Activated effector memory CD4-positive, alpha-beta T cell treated with anti-CD3 and anti-CD28 coated beads, Interleukin-2, amount 50 U/mL, for 16 hours (primary cell): ENCODE results near the gene IGSF3.

ENCODE experiments used
- DNase-seq: peaks from one replicate; pipeline ENCODE4 v3.0.0-alpha.2; 2020

The IGSF3 gene

DNA sequence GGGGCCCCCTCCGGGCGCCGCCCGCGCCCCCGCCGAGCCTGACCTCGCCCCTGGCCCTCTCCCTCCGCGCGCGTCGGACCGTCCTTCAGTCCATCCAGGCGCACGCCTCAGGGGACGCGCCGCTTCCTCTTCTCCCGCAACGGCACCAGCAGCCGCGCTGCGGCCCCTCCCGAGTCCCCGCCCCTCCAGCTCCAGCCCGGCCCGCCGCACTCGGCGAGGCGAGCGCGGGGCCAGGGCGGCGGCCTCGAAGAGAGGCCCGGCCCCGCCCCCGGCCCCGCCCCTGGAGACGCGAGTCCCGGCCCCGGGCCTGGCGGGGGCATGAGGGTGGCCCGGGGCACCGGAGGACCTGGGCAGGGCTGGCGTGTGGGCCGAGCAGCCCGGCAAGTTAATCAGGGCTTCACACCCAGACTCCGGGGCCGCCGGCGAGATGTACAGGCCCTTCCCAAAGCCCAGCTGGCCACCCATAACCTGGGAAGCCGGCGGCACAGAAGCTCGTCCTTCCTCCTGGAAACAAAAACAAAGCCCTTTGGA lies at the start of gene IGSF3:
TSS of gene IGSF3 (minus strand) at position 159 of the 531 bp plus-strand sequence. CDS start 1,407 bp downstream, outside the sequence.
- peak; percentile 83 for DNase-seq

GRCh38 chr1:116717318-116717717 lies 49.8 kb upstream of the IGSF3 start:
- no peak for DNase-seq

DNA sequence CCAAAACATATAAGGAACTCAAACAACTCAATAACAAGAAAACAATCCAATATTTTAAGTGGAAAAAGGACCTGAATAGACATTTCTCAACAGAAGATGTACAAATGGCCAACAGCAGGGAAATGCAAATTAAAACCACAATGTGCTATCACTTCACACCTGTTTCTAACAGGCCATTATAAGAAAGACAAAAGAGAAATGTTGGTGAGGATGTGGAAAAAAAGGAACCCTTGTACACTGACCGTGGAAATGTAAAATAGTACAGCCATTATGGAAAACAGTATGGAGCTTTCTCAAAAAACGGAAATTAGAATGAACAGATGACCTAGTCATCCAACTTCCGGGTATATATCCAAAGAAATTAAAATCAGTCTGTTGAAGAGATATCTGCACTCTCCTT lies 48.9 kb upstream of the IGSF3 start:
- DNase-seq = no peak

- DNase-seq = no peak
Observed at GRCh38 chr1:116713474-116713873, 45.9 kb upstream of the IGSF3 start.

- DNase-seq = no peak
Observed at GRCh38 chr1:116712510-116712909, 45.0 kb upstream of the IGSF3 start.

DNA sequence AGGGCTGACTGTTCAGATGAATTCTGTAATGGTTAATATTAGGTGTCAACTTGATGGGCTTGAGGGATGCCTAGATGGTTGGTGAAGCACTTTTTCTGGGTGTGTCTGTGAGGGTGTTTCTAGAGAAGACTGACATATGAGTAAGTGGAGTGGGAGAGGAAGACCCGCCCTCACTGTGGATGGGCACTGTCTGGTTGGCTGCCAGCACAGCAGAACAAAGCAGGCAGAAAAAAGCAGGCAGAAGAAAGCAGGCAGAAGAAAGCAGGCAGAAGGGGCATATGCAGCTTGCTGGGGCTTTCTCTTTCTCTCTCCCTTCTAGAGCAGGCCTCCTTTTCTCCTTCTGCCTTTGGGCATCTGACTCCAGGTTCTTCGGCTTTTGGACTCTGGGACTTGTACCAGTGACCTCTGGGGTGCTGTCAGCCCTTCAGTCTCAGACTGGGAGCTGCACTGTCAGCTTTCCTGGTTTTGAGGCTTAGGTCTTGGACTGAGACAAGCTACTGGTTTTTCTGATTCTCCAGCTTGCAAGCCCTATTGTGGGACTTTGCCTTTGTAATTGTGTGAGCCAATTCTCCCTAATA lies 43.8 kb upstream of the IGSF3 start:
- no peak for DNase-seq

- DNase-seq = no peak
Observed at GRCh38 chr1:116710420-116711262, 43.1 kb upstream of the IGSF3 start.

DNA sequence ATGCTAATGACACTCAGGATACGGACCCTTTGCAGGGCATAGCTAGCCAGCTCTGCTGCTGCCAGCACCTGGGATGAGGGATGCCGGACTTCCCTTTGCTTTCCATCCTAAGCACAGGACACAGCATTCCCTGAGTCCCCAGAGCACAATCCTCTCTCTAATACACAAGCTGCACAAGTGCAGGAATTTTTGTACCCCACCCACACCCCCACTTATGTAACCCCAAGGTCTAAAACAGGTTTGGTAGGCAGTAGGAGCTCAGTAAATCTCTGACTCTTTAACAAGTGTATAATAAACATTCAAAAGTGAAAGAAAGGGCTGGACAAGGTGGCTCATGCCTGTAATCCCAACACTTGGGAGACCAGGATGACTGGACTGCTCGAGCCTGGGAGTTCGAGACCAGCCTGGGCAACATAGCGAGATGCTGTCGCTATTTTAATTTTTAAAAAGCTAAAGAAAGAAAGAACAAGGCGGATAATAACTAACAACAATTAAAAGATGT lies 42.2 kb upstream of the IGSF3 start:
- DNase-seq = no peak

DNA sequence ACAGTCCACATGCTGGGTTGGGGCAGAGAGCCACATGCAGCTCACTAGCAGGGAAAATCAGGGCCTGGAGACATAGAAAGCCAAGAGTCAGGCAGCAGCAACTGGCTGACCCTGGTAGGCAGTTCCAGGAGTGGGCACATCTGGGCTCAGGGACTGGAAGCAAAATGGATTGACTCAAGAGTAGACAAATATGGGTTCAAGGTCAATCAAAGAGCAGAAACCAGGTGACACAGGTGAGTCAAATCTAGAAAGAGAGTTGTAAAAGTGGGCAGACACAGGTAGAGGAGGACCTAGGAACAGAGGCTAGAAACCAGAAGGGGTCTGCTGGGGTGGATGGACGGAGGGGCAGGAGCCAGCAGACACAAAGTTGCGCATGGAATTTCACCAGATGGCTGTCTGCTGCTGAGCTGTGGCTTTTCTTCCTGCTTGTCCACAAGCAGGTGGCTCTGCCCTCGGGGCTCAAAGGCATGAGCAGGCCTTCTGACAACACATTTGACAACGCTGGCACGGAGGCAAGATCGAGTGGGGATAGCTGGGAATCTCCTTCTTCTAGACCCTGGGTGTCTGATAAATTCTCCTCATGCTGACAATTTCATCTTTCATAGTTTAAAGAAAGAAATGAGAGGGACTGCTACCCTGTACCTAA lies 40.8 kb upstream of the IGSF3 start:
- DNase-seq = no peak

DNA sequence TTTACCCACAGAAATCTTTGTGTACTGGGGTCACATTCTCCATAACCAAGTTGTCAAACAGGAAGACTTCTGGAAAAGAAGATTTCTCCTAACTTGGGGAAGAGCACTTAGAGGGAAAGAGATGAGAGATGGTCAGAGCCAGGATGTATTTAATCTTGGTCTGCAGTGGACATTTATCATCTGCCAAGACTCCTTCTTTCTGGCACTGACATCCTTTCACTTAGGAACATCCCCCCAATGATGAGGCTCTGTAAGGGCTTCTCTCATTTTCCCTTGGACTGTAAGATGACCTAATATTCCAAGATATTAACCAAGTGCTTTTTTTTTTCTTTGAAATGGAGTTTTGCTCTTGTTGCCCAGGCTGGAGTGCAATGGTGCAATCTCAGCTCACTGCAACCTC lies 39.3 kb upstream of the IGSF3 start:
- DNase-seq = no peak

DNA sequence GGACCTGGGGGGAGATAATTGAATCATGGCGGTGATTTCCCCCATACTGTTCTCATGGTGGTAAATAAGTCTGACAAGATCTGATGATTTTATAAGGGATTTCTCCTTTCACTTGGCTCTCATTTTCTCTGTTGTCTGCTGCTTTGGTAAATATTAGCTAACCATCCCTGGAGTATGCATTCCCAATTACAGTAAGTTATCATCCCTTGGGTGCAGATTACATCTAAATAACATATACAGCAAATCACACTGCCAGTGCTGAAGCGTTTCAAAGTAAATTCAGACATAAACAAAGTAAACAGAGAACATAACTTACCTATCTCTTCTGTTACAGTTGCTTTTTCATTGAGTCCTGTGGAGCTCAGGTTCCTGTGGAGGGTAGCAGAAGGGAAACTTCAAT lies 38.6 kb upstream of the IGSF3 start:
- no peak for DNase-seq

DNA sequence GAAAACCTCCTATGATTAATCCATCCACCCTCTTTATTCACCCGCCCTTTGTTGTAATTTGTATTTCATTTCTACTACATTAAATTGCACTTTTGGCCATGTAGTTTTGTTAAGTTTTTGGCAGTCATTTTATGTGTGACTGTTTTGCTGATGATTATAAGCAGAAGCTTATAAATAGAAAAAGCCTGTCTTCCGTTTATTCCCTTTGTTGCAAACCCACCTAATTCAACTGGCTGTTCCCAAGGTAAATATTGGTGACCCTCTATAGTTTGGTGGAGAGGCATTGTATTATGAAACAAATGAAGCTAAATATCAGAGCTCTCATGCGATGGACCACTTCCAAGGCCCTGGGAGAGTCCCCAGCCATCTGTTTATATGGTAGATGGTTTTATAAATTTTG lies 36.7 kb upstream of the IGSF3 start:
- no peak for DNase-seq

DNA sequence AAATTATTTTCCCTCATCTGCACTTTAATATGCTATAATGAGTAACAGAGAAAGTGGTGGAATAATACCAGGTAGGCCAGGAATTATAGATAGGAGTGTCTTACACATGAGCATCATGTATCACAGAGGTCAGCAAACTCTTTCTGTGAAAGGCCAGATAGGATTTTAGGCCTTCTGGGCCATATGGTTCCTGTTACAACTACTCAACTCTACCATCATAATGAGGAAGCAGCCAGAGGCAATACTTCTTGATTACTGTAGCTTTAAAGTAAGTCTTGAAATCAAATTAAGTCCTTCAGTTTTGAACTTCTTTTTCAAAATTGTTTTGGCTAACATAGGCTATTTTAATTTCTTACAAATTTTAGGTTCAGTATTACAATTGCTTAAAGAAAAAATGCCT lies 32.1 kb upstream of the IGSF3 start:
- no peak for DNase-seq

DNA sequence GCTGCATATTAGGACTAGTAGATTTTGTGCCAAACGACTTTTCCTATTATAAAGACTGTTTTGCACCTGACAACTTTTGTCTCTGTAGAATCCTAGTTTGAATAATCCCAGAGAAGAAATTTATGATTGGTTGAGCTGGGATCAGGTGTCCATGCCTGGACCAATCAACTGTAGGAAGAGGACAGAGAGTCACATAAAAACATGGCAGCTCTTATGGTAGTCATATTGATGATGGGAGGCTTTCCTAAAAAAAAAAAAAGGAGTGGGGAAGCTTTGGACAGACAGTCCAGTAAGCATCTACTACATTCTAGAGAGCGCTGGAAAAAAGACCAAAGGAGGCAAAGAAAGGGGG lies 30.7 kb upstream of the IGSF3 start:
- no peak for DNase-seq

DNA sequence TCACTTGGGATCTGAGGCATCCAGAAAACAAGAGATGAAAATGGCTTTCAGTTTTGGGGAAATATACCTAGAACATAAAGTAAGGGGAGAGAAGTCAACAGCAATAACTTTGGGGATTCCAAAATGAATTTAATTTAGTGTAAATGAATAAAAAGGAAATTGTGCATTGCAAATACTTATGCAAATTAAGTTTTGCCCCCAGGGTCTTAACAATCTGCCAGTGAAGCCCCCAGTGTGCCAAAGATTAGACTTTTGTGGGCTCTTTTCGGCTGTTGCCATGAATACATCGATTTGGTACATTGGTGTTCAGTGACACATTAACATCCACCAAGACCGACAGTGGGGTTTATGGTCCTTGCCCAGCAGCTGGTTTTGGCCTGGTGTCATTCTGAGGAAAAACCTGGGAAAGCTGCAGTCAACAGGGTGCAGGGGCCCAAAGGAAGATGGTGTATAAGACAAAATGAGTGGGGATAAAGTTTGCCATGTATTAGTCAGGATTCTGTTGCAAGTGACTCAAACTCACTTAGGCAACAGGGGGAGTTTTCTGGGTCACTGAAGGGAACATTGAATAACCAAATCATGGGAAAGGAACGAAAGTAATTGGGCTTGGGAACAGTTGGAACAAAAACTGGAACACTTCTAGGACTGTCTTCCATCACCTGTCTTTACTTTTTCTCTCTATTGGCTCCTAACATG lies 30.2 kb upstream of the IGSF3 start:
- no peak for DNase-seq

DNA sequence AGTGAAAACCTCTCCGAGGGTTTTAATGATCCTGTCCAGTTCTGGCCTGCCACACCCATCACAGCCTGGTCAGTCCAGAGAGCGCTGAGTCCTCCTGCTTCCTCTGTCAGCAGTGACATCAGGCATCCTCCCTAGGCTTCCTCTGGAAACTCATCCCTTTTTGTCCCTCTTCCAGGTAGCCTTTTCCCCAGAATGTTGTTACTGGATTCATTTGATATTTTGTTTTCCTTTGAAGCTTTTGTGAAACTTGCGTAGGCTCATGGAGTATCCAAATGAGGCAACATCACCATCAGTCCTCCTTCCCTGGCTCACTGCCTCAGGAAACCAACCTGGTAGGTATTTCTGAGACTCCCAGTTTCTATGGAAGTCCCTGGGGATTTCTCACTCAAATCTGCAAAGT lies 27.0 kb upstream of the IGSF3 start:
- no peak for DNase-seq

- DNase-seq = no peak
Observed at GRCh38 chr1:116693759-116694480, 26.4 kb upstream of the IGSF3 start.

DNA sequence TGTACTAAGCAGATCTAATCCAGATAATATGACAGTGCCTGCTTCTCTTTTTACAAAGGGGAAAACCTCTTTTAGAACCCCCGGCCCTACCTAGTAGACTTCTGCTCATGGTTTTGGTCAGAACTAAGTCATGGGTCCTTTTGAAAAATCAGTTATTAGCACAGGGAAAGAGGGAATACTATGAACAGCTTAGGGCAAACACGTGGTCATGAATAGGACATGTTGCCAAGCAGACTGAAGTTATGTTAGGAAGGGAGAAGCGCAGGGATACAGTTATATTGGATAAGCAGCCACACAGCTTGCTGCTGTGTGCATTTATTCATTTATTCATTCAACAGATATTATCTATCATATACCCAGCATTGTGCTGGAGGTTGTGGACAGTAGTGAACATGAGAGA lies 25.3 kb upstream of the IGSF3 start:
- DNase-seq = no peak

- DNase-seq = no peak
Observed at GRCh38 chr1:116690849-116691406, 23.4 kb upstream of the IGSF3 start.

DNA sequence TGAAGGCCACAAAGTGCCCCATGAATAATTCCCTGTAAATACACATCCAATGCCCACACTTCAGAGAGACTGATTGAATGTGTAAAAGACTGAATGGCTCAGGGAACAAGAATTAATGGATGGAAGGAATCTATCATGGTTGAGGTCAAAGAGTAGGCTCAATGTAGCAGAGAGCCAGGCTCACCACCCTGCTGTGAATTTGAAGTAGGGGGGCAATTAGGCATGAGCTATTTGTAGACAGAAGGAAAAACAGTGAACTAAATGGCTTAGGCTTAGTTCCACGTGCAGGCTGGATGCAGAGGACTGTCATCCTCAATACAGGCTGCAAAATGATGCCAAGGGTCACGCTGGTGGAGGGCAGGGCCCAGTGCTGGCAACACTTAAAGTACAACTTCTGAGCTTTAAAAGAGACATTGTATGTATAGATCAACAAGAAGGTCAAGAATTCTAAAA lies 22.9 kb upstream of the IGSF3 start:
- DNase-seq = no peak

- DNase-seq = no peak
Observed at GRCh38 chr1:116686723-116687352, 19.3 kb upstream of the IGSF3 start.

DNA sequence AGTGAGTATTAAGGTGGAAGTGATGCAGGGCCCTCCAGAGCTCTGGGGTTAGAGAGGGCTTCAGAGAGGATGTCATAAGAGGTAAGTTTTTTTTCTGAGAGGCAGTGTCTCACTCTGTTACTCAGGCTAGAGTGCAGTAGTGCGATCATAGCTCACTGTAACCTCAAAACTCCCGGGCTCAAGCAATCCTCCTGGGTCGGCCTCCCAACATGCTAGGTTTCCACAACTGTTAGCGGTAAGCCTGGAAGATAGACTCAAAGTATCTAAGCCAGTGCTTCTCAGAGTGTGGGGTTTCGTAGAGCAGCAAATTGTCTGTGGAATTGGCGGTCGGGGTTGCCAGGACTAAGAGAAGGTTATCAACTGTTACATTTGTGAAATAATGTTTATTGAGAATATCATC lies 18.6 kb upstream of the IGSF3 start:
- no peak for DNase-seq
